ENCODE data around the gene CDH12.

GRCh38 chr5:21831145-21831787, 1021.9 kb downstream of the CDH12 start:
- TF ChIP-seq TAF1 (conservative IDR thresholded peaks at IDR 0.05): no peak
- no peak for TF ChIP-seq CTCF (IDR thresholded peaks at IDR 0.05; ENCODE audit: low read depth, low read length, missing input control)
- TF ChIP-seq RAD21 (IDR thresholded peaks at IDR 0.05): no peak
- TF ChIP-seq, protein P1, sequence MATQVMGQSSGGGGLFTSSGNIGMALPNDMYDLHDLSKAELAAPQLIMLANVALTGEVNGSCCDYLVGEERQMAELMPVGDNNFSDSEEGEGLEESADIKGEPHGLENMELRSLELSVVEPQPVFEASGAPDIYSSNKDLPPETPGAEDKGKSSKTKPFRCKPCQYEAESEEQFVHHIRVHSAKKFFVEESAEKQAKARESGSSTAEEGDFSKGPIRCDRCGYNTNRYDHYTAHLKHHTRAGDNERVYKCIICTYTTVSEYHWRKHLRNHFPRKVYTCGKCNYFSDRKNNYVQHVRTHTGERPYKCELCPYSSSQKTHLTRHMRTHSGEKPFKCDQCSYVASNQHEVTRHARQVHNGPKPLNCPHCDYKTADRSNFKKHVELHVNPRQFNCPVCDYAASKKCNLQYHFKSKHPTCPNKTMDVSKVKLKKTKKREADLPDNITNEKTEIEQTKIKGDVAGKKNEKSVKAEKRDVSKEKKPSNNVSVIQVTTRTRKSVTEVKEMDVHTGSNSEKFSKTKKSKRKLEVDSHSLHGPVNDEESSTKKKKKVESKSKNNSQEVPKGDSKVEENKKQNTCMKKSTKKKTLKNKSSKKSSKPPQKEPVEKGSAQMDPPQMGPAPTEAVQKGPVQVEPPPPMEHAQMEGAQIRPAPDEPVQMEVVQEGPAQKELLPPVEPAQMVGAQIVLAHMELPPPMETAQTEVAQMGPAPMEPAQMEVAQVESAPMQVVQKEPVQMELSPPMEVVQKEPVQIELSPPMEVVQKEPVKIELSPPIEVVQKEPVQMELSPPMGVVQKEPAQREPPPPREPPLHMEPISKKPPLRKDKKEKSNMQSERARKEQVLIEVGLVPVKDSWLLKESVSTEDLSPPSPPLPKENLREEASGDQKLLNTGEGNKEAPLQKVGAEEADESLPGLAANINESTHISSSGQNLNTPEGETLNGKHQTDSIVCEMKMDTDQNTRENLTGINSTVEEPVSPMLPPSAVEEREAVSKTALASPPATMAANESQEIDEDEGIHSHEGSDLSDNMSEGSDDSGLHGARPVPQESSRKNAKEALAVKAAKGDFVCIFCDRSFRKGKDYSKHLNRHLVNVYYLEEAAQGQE (IDR thresholded peaks at IDR 0.05): no peak
- no peak for TF ChIP-seq FOXA1 (IDR thresholded peaks at IDR 0.05)
- no peak for TF ChIP-seq SP1 (IDR thresholded peaks at IDR 0.05)
- TF ChIP-seq FOXA2 (IDR thresholded peaks at IDR 0.05): no peak
- TF ChIP-seq, protein P2, sequence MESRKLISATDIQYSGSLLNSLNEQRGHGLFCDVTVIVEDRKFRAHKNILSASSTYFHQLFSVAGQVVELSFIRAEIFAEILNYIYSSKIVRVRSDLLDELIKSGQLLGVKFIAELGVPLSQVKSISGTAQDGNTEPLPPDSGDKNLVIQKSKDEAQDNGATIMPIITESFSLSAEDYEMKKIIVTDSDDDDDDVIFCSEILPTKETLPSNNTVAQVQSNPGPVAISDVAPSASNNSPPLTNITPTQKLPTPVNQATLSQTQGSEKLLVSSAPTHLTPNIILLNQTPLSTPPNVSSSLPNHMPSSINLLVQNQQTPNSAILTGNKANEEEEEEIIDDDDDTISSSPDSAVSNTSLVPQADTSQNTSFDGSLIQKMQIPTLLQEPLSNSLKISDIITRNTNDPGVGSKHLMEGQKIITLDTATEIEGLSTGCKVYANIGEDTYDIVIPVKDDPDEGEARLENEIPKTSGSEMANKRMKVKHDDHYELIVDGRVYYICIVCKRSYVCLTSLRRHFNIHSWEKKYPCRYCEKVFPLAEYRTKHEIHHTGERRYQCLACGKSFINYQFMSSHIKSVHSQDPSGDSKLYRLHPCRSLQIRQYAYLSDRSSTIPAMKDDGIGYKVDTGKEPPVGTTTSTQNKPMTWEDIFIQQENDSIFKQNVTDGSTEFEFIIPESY (IDR thresholded peaks at IDR 0.05): no peak
- TF ChIP-seq, protein P3, sequence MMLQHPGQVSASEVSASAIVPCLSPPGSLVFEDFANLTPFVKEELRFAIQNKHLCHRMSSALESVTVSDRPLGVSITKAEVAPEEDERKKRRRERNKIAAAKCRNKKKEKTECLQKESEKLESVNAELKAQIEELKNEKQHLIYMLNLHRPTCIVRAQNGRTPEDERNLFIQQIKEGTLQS (IDR thresholded peaks at IDR 0.05): no peak
- TF ChIP-seq JUND (IDR thresholded peaks at IDR 0.05): no peak
- no peak for TF ChIP-seq YY1 (IDR thresholded peaks at IDR 0.05)
- TF ChIP-seq, protein P4, sequence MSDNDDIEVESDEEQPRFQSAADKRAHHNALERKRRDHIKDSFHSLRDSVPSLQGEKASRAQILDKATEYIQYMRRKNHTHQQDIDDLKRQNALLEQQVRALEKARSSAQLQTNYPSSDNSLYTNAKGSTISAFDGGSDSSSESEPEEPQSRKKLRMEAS (IDR thresholded peaks at IDR 0.05): no peak
- TF ChIP-seq NR2F2 (IDR thresholded peaks at IDR 0.05): no peak
